ENCODE measurements around the gene SAT2.
A peak's percentile ranks its signal among the peaks of the same experiment; 100 is the strongest.

SAT2 gene

DNA sequence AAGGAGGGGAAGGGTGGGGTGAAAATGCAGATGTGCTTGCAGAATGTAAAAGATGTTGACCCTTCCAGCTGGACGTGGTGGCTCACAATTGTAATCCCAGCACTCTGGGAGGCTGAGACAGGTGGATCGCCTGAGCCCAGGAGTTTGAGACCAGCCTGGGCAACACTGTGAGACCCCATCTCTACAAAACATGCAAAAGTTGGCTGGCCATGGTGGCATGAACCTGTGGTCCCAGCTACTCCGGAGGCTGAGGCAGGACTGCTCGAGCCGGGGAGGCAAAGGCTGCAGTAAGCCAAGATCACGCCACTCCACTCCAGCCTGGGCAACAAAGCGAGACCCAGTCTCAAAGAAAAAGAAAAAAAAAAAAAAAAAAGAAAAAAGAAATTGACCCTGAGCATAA lies 40.9 kb upstream of the SAT2 start:
- Histone ChIP-seq H2BK120ac (ENCODE audit: insufficient read depth, low read length, poor library complexity) (no peak overlapping the region), H3K18ac (ENCODE audit: low read length) (no peak overlapping the region), H3K14ac (ENCODE audit: low read length) (no peak overlapping the region), H3K4me3 (ENCODE audit: low read depth, low read length) (no peak overlapping the region), H3K4me2 (ENCODE audit: low read length) (no peak overlapping the region), H3K9me3 (ENCODE audit: insufficient read depth, low read depth, low read length) (peaks cover under 1% of the 10 kb centered on the region), H3K23ac (ENCODE audit: low read length) (no peak overlapping the region), H3K27ac (ENCODE audit: low read depth, low read length) (no peak overlapping the region), H3K79me1 (ENCODE audit: low read length) (no peaks in the 10 kb centered on the region), H4K12ac (ENCODE audit: low read depth, low read length) (no peak overlapping the region), H4K91ac (ENCODE audit: low read depth, low read length) (no peak overlapping the region), H2BK5ac (ENCODE audit: low read depth, low read length, poor library complexity) (no peak overlapping the region), H3K4me1 (ENCODE audit: control insufficient read depth in 1 of 2, insufficient read depth in 2 of 2, low read length in 2 of 2) (no peaks in the 10 kb centered on the region), H3K36me3 (ENCODE audit: control insufficient read depth in 1 of 2, insufficient read depth in 2 of 2, low read length in 2 of 2) (peaks cover 39 to 51% of the 10 kb centered on the region in 2 experiments), H3K9ac (ENCODE audit: low read length) (no peak overlapping the region), H2BK12ac (ENCODE audit: low read length) (no peak overlapping the region), H3K27me3 (ENCODE audit: insufficient read depth, low read length) (no peaks in the 10 kb centered on the region), H3K4ac (ENCODE audit: low read depth, low read length) (no peak overlapping the region), H2AFZ (ENCODE audit: insufficient read depth, low read length, poor library complexity) (no peak overlapping the region), H2AK5ac (ENCODE audit: low read length) (no peak overlapping the region), H4K8ac (ENCODE audit: low read depth, low read length) (no peak overlapping the region), H3K79me2 (ENCODE audit: control insufficient read depth, insufficient read depth, low read length, poor library complexity) (no peaks in the 10 kb centered on the region)
- no peak for DNase-seq
- WGBS (ENCODE audit: extremely low coverage, insufficient coverage, insufficient read length) = no CpG with 5 or more reads among the region's 7 CpGs

DNA sequence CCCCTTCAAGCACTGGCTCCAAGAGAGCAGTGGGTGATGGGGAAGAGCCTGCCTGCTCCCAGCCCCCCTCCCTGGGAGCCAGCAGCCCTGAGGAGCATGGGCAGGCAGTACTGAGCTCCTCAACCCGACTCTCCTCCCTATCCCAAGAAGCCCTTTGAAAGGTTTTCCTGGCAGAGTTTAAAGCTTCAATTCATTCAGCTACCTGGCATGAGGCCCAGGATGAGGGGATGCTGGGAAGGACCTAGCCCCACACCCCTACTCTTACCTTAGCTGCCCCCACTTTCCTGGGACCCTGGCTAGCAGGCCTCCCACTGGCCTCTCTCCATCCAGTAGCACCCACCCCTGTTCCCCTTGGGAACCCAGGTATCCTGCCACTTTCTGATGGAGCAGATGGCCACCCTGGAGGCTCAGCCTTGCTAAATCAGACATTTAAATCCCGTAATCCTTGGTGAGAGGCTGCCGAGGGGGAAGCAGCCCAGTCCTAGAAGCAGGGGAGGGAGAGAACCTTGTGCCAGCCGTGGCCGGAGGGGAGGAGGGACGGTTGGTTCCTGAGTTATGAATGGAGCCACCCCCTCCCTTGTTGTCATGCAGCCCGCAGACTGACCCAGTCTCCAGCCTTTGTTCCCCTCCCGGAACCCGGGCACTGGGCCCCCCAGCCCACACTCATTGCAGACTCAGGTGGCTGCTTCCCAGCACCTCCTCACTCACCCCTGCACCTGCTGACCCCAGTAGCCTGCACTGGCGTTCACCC lies 40.2 kb upstream of the SAT2 start:
- H3K27ac ChIP-seq (ENCODE audit: low read depth, low read length) = no peak overlapping the region
- H4K8ac ChIP-seq (ENCODE audit: low read depth, low read length) = no peak overlapping the region
- no peak overlapping the region for H4K12ac ChIP-seq (ENCODE audit: low read depth, low read length)
- no peak overlapping the region for H2AK5ac ChIP-seq (ENCODE audit: low read length)
- no peaks in the 10 kb centered on the region for H3K9me3 ChIP-seq (ENCODE audit: insufficient read depth, low read depth, low read length)
- H2AFZ ChIP-seq (ENCODE audit: insufficient read depth, low read length, poor library complexity) = no peak overlapping the region
- no peaks in the 10 kb centered on the region for H3K79me1 ChIP-seq (ENCODE audit: low read length)
- WGBS (ENCODE audit: extremely low coverage, insufficient coverage, insufficient read length) = no CpG with 5 or more reads among the region's 10 CpGs
- no peak overlapping the region for H2BK5ac ChIP-seq (ENCODE audit: low read depth, low read length, poor library complexity)
- no peaks in the 10 kb centered on the region for H3K27me3 ChIP-seq (ENCODE audit: insufficient read depth, low read length)
- no peaks in the 10 kb centered on the region for H3K4me1 ChIP-seq (ENCODE audit: control insufficient read depth in 1 of 2, insufficient read depth in 2 of 2, low read length in 2 of 2)
- no peak overlapping the region for H3K4ac ChIP-seq (ENCODE audit: low read depth, low read length)
- no peak overlapping the region for H2BK120ac ChIP-seq (ENCODE audit: insufficient read depth, low read length, poor library complexity)
- no peak overlapping the region for H3K14ac ChIP-seq (ENCODE audit: low read length)
- DNase-seq = no peak
- no peak overlapping the region for H3K4me2 ChIP-seq (ENCODE audit: low read length)
- H3K79me2 ChIP-seq (ENCODE audit: control insufficient read depth, insufficient read depth, low read length, poor library complexity) = no peaks in the 10 kb centered on the region
- no peak overlapping the region for H3K4me3 ChIP-seq (ENCODE audit: low read depth, low read length)
- H4K91ac ChIP-seq (ENCODE audit: low read depth, low read length) = no peak overlapping the region
- no peak overlapping the region for H2BK12ac ChIP-seq (ENCODE audit: low read length)
- no peak overlapping the region for H3K18ac ChIP-seq (ENCODE audit: low read length)
- peaks cover 38 to 47% of the 10 kb centered on the region in 2 experiments for H3K36me3 ChIP-seq (ENCODE audit: control insufficient read depth in 1 of 2, insufficient read depth in 2 of 2, low read length in 2 of 2)
- H3K9ac ChIP-seq (ENCODE audit: low read length) = no peak overlapping the region
- H3K23ac ChIP-seq (ENCODE audit: low read length) = no peak overlapping the region

DNA sequence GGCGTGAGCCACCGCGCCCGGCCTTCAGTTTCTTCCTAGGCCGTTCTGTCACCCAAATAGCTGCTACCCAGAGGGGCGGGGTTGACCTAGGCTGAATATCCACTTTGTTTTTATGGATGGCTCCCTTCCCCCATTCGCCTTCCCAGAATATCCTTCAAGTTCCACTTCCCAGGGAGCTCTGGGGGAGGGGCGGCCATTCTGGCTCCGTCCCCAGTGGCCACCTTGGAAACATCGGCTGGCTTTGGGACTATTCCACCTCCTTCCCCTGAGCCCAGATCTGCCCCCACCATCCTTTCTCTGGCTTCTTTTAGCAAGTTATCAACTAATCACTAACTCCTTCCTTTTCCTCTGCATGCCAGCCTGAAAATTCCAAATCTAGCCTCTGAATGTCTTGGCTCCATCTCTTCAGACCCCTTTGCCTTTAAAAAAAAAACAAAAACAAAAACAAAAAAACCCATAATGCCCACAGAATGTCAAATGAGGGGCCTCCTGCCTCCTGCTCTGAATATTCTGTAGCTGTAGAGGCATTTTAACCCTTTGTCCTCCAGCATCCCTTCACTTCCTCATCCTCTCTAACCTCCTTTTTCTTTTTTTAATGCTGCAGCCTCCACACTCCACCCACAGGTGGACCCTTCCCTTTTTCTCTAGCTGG lies 29.5 kb upstream of the SAT2 start:
- no CpG with 5 or more reads among the region's 10 CpGs for WGBS (ENCODE audit: extremely low coverage, insufficient coverage, insufficient read length)
- H3K27ac ChIP-seq (ENCODE audit: low read depth, low read length) = no peak overlapping the region
- no peak overlapping the region for H3K23ac ChIP-seq (ENCODE audit: low read length)
- H2BK5ac ChIP-seq (ENCODE audit: low read depth, low read length, poor library complexity) = no peak overlapping the region
- H3K4ac ChIP-seq (ENCODE audit: low read depth, low read length) = no peak overlapping the region
- H4K8ac ChIP-seq (ENCODE audit: low read depth, low read length) = no peak overlapping the region
- H3K14ac ChIP-seq (ENCODE audit: low read length) = no peak overlapping the region
- H3K27me3 ChIP-seq (ENCODE audit: insufficient read depth, low read length) = peaks cover 15% of the 10 kb centered on the region
- no peak overlapping the region for H3K9ac ChIP-seq (ENCODE audit: low read length)
- no peak overlapping the region for H3K18ac ChIP-seq (ENCODE audit: low read length)
- H3K9me3 ChIP-seq (ENCODE audit: insufficient read depth, low read depth, low read length) = peaks cover 11% of the 10 kb centered on the region
- H3K79me1 ChIP-seq (ENCODE audit: low read length) = no peaks in the 10 kb centered on the region
- peak overlapping the region; percentile 11 for H3K4me2 ChIP-seq (ENCODE audit: low read length)
- no peaks in the 10 kb centered on the region for H3K79me2 ChIP-seq (ENCODE audit: control insufficient read depth, insufficient read depth, low read length, poor library complexity)
- no peak for DNase-seq
- peaks cover 3 to 4% of the 10 kb centered on the region in 2 experiments for H3K4me1 ChIP-seq (ENCODE audit: control insufficient read depth in 1 of 2, insufficient read depth in 2 of 2, low read length in 2 of 2)
- H2BK12ac ChIP-seq (ENCODE audit: low read length) = no peak overlapping the region
- peaks cover 0 to 2% of the 10 kb centered on the region in 2 experiments for H3K36me3 ChIP-seq (ENCODE audit: control insufficient read depth in 1 of 2, insufficient read depth in 2 of 2, low read length in 2 of 2)
- no peak overlapping the region for H4K12ac ChIP-seq (ENCODE audit: low read depth, low read length)
- no peak overlapping the region for H3K4me3 ChIP-seq (ENCODE audit: low read depth, low read length)
- no peak overlapping the region for H2BK120ac ChIP-seq (ENCODE audit: insufficient read depth, low read length, poor library complexity)
- no peak overlapping the region for H2AFZ ChIP-seq (ENCODE audit: insufficient read depth, low read length, poor library complexity)
- no peak overlapping the region for H4K91ac ChIP-seq (ENCODE audit: low read depth, low read length)
- H2AK5ac ChIP-seq (ENCODE audit: low read length) = no peak overlapping the region

DNA sequence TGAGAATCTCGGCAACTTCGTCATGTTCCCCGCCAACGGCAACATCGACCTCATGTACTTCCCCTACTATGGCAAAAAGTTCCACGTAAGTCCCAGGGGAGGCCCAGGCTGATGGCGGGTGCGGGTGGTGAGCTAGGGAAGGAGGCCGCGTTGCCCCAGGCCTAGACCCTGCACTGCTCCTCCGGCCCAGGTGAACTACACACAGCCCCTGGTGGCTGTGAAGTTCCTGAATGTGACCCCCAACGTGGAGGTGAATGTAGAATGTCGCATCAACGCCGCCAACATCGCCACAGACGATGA lies 27.9 kb upstream of the SAT2 start:
- Histone ChIP-seq H2BK5ac (ENCODE audit: low read depth, low read length, poor library complexity) (no peak overlapping the region), H3K4me2 (ENCODE audit: low read length) (no peak overlapping the region), H3K4ac (ENCODE audit: low read depth, low read length) (no peak overlapping the region), H3K9me3 (ENCODE audit: insufficient read depth, low read depth, low read length) (peaks cover 17% of the 10 kb centered on the region), H2BK120ac (ENCODE audit: insufficient read depth, low read length, poor library complexity) (no peak overlapping the region), H3K4me3 (ENCODE audit: low read depth, low read length) (no peak overlapping the region), H3K36me3 (ENCODE audit: control insufficient read depth in 1 of 2, insufficient read depth in 2 of 2, low read length in 2 of 2) (peaks cover 0 to 2% of the 10 kb centered on the region in 2 experiments), H3K4me1 (ENCODE audit: control insufficient read depth in 1 of 2, insufficient read depth in 2 of 2, low read length in 2 of 2) (peaks cover 10 to 12% of the 10 kb centered on the region in 2 experiments), H2AK5ac (ENCODE audit: low read length) (no peak overlapping the region), H3K18ac (ENCODE audit: low read length) (no peak overlapping the region), H3K27ac (ENCODE audit: low read depth, low read length) (no peak overlapping the region), H3K79me2 (ENCODE audit: control insufficient read depth, insufficient read depth, low read length, poor library complexity) (no peaks in the 10 kb centered on the region), H3K23ac (ENCODE audit: low read length) (no peak overlapping the region), H4K12ac (ENCODE audit: low read depth, low read length) (no peak overlapping the region), H2AFZ (ENCODE audit: insufficient read depth, low read length, poor library complexity) (no peak overlapping the region), H4K8ac (ENCODE audit: low read depth, low read length) (no peak overlapping the region), H3K14ac (ENCODE audit: low read length) (no peak overlapping the region), H3K79me1 (ENCODE audit: low read length) (no peaks in the 10 kb centered on the region), H3K27me3 (ENCODE audit: insufficient read depth, low read length) (peaks cover 29% of the 10 kb centered on the region), H2BK12ac (ENCODE audit: low read length) (no peak overlapping the region), H3K9ac (ENCODE audit: low read length) (no peak overlapping the region), H4K91ac (ENCODE audit: low read depth, low read length) (no peak overlapping the region)
- DNase-seq = no peak
- no CpG with 5 or more reads among the region's 17 CpGs for WGBS (ENCODE audit: extremely low coverage, insufficient coverage, insufficient read length)

Data from trophoblast cell (in vitro differentiated cells and primary cell).